Sigmoid colon (tissue), 7 donors: ENCODE measurements around the gene CD44. TPM values are rescaled to one million over a fixed set of nuclear protein-coding genes. Genes with fewer than 3 reads are reported as not detected.

Experiments
- DNase-seq: peaks from one replicate; pipeline ENCODE4 v3.0.0-alpha.2; 2019
- H3K27ac ChIP-seq, 4 donors: fragments of 200-600 bp; sonication (generic); one replicate each; pipeline ENCODE4 v1.5.1; 2016 to 2019; ENCODE audit warnings: mild to moderate bottlenecking in 1 of 4
- H3K27me3 ChIP-seq, 3 donors: fragments of 200-600 bp; sonication (generic); one replicate each; pipeline ENCODE4 v1.5.1; 2019; ENCODE audit warnings: mild to moderate bottlenecking in 1 of 3
- H3K36me3 ChIP-seq, 4 donors: fragments of 200-600 bp; sonication (generic); one replicate each; pipeline ENCODE4 v1.5.1; 2016 to 2019
- H3K4me1 ChIP-seq, 4 donors: fragments of 200-600 bp; sonication (generic); one replicate each; pipeline ENCODE4 v1.5.1; 2017 to 2019
- H3K4me3 ChIP-seq, 4 donors: fragments of 200-600 bp; sonication (generic); one replicate each; pipeline ENCODE4 v1.5.1; 2017 to 2019; ENCODE audit warnings: mild to moderate bottlenecking in 2 of 4, moderate library complexity in 1 of 4
- H3K9me3 ChIP-seq, 4 donors: fragments of 200-600 bp in 3 of 4; sonication (generic) in 3 of 4; one replicate each; pipeline versions ENCODE4 v1.5.1 to v1.6.1; 2013 to 2019
- EP300 ChIP-seq, 4 donors: sonication (generic); formaldehyde crosslinking; IDR thresholded peaks; one replicate each; pipeline ENCODE4 v1.6.1; 2017; ENCODE audit warnings: antibody characterized with exemption in 4 of 4
- POLR2A ChIP-seq, 2 donors: fragments of 450-650 bp; IDR thresholded peaks; one replicate each; pipeline ENCODE4 v1.6.1; 2016; ENCODE audit warnings: antibody characterized with exemption in 2 of 2, mild to moderate bottlenecking in 2 of 2, moderate library complexity in 2 of 2
- POLR2AphosphoS5 ChIP-seq, 4 donors: sonication (generic); formaldehyde crosslinking; IDR thresholded peaks; one replicate each; pipeline ENCODE4 v1.6.1; 2017; ENCODE audit warnings: antibody characterized with exemption in 4 of 4
- WGBS, 2 donors: extraction: QIAGEN DNeasy Blood & Tissue Kit; methylation state at CpG; one replicate each; pipeline ENCODE4 v1.1.7; 2013; 5-methylcytosine and 5-hydroxymethylcytosine counted together
- intact Hi-C: fragments of 100-400 bp; cut with DNase I; formaldehyde crosslinking; loops from one replicate; pipeline ENCODE4 v1.15.1; 2023
- polyA plus RNA-seq, 3 donors: library from polyadenylated mRNA; stranded (reverse); fragments of 200-250 nt; gene quantifications; one replicate each; pipeline ENCODE4 v1.2.3, GENCODE V29; 2013
- total RNA-seq, 4 donors: library from RNA; depleted of rRNA; stranded (reverse); fragments of >200 nt; gene quantifications; one replicate each; pipeline ENCODE4 v1.1.0, GENCODE V29; 2016
- TF ChIP-seq, protein P1 (sequence below), 4 experiments: fragments of 450-650 bp in 3 of 4; fragments of 200-600 bp in 1 of 4; IDR thresholded peaks; one replicate each; pipeline ENCODE4 v1.5.1; 2016 to 2019; ENCODE audit warnings: antibody characterized with exemption in 4 of 4, mild to moderate bottlenecking in 3 of 4, moderate library complexity in 2 of 4
- donor health status: healthy with polysubstance abuse.
- donor health status: Bipolar disorder and iron deficiency.
- donor health status: healthy.

CD44 gene
- total and polyA plus RNA-seq, 7 donors = 28.4 to 228 (median 76.4) TPM

DNA sequence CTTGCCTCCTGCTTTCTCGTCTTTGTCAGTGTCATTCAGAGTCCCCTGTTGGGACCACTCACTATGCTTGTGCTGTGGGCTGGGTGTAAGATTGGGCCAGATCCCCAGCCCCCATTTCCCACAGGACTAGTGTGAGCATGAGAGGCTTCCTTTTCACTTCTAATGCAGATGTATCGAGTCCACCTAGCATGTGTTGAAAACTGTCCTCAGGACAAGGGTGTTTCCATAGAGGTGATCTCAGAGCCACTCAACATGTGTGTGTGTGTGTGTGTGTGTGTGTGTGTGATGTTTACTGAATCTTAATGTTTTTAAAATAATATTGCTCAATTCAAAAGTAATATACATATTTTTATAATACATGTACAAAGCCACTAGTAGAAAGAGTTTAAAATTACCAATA is 11.4 kb upstream of the CD44 start:
- peaks cover 0 to 11% (median 4%) of the 10 kb centered on the region in 4 donors for H3K4me1 ChIP-seq
- no peak overlapping the region for H3K4me3 ChIP-seq
- no peaks in the 10 kb centered on the region for H3K36me3 ChIP-seq
- no peaks in the 10 kb centered on the region for H3K9me3 ChIP-seq
- intact Hi-C loops = no loop called here
- no peaks in the 10 kb centered on the region for H3K27me3 ChIP-seq
- WGBS, 2 donors = 48 to 67% methylated on average over 2 of the region's 2 CpGs
- no peak for DNase-seq
- H3K27ac ChIP-seq = no peak overlapping the region
- TF ChIP-seq, protein P1, sequence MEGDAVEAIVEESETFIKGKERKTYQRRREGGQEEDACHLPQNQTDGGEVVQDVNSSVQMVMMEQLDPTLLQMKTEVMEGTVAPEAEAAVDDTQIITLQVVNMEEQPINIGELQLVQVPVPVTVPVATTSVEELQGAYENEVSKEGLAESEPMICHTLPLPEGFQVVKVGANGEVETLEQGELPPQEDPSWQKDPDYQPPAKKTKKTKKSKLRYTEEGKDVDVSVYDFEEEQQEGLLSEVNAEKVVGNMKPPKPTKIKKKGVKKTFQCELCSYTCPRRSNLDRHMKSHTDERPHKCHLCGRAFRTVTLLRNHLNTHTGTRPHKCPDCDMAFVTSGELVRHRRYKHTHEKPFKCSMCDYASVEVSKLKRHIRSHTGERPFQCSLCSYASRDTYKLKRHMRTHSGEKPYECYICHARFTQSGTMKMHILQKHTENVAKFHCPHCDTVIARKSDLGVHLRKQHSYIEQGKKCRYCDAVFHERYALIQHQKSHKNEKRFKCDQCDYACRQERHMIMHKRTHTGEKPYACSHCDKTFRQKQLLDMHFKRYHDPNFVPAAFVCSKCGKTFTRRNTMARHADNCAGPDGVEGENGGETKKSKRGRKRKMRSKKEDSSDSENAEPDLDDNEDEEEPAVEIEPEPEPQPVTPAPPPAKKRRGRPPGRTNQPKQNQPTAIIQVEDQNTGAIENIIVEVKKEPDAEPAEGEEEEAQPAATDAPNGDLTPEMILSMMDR (IDR thresholded peaks at IDR 0.05) = no peak

DNA sequence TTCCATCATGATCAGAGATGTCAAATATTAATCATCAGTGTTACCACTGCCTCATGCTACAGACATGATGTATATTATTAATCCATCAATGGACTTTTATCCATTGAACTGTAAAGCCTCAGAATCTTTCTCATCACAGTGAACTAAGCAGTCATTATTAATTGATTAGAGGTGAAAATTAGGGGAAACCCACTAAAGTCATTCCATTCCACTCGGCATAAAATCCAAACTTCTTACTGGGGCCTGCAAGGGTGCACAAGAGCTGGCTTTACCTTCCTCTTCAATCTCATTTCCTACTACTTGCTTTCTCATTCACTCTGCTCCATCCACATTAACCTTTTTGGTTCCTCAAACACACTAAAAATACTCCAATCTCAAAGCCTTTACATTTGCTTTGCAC is 7.9 kb upstream of the CD44 start:
- whole genome bisulfite sequencing, 2 donors = 80 to 91% methylated on average over 1 of the region's 1 CpG
- no peak overlapping the region for H3K4me3 ChIP-seq
- intact Hi-C loops = loop anchor here (10.0 kb wide), 1 partner anchor 216 kb away; the partner anchor contains the start of genes APIP and PDHX

DNA sequence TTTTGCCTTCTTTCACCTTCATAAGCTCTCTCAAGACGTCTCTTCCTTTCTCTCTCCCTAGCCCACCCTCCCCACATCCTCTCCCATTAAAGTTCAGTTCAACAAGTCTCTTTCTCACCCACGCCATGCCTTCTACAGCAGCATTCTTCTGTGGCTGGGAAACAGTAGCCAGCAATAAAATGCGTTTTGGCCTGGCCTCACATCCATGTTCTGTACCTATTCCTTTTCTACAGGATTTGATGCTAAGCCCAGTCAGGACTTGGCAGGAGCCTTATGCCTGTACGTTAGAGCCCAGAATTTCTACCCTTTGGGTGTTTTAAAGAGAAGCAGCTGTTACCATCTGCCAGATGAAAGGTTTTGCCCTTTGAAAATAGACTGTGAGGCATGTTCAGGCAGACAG is 7.1 kb upstream of the CD44 start:
- Histone ChIP-seq H3K27me3 (no peaks in the 10 kb centered on the region), H3K36me3 (no peaks in the 10 kb centered on the region), H3K4me1 (peaks cover 0 to 15% (median 5%) of the 10 kb centered on the region in 4 donors), H3K4me3 (no peak overlapping the region), H3K27ac (peak overlapping the region in 1 of 4 donors; percentile 23), H3K9me3 (no peaks in the 10 kb centered on the region)
- no peak for TF ChIP-seq POLR2AphosphoS5 (IDR thresholded peaks at IDR 0.05)
- TF ChIP-seq EP300 (IDR thresholded peaks at IDR 0.05) = no peak
- TF ChIP-seq, protein P1 (IDR thresholded peaks at IDR 0.05) = no peak
- no peak for TF ChIP-seq POLR2A (IDR thresholded peaks at IDR 0.05)
- DNase-seq = no peak
- intact Hi-C loops = loop anchor here (10.0 kb wide), 1 partner anchor 217 kb away; the partner anchor contains the start of genes APIP and PDHX
- WGBS, 2 donors = 79 to 89% methylated on average over 4 of the region's 4 CpGs

More for the DNA sequence above, 7.9 kb upstream of the CD44 start:
- Histone ChIP-seq H3K27me3 (no peaks in the 10 kb centered on the region), H3K36me3 (no peaks in the 10 kb centered on the region), H3K9me3 (no peaks in the 10 kb centered on the region), H3K4me1 (peaks cover 0 to 15% (median 5%) of the 10 kb centered on the region in 4 donors), H3K27ac (no peak overlapping the region)
- TF ChIP-seq, protein P1 (IDR thresholded peaks at IDR 0.05) = no peak
- TF ChIP-seq EP300 (IDR thresholded peaks at IDR 0.05) = no peak
- no peak for TF ChIP-seq POLR2AphosphoS5 (IDR thresholded peaks at IDR 0.05)
- TF ChIP-seq POLR2A (IDR thresholded peaks at IDR 0.05) = no peak
- no peak for DNase-seq

DNA sequence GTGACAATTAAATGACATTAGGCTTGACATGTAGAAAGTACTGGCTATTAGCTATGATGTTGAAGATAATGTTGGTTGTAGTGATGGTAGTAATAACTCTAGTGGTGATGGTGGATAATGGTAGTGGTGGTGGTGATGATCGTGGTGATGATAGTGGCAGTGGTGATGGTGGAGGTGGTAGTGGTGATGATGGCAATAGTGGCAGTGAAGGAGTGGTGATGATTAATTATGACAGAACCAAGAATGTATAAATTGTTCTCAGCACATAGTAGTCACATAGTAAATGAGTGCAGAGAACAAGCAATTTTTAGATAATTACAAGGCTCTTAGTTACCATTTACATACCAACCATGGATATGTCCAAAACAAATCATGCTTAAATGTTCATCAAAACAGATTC is 5.3 kb upstream of the CD44 start:
- intact Hi-C loops = loop anchor here (10.0 kb wide), 1 partner anchor 219 kb away; the partner anchor contains the start of genes APIP and PDHX
- H3K4me1 ChIP-seq = peaks cover 0 to 20% (median 15%) of the 10 kb centered on the region in 4 donors

More for the DNA sequence above, 5.3 kb upstream of the CD44 start:
- H3K9me3 ChIP-seq = no peaks in the 10 kb centered on the region
- no peaks in the 10 kb centered on the region for H3K27me3 ChIP-seq
- no peak for DNase-seq
- TF ChIP-seq EP300 (IDR thresholded peaks at IDR 0.05) (no peak), POLR2A (IDR thresholded peaks at IDR 0.05) (no peak), POLR2AphosphoS5 (IDR thresholded peaks at IDR 0.05) (no peak)
- TF ChIP-seq, protein P1 (IDR thresholded peaks at IDR 0.05) = no peak
- WGBS, 2 donors = 99% methylated on average over 1 of the region's 1 CpG
- H3K4me3 ChIP-seq = no peak overlapping the region
- no peak overlapping the region for H3K27ac ChIP-seq
- H3K36me3 ChIP-seq = no peaks in the 10 kb centered on the region
